ENCODE measurements around the gene ACTN1. TPM values are rescaled to one million over a fixed set of nuclear protein-coding genes. Genes with fewer than 3 reads are reported as not detected.

The ACTN1 gene
- total RNA-seq, 2 experiments from 2014 or later, result 70.6 to 72.2 TPM

- H3K9me3 Mint-ChIP-seq, result no peaks in the 10 kb centered on the region
- ChIA-PET POLR2A (no interaction called here), CTCF (interaction anchor here (1.4 kb wide), 1 partner anchor 26 kb away, joined by 4 read pairs; no protein-coding TSS in a partner anchor)
- H3K27me3 Mint-ChIP-seq, result no peaks in the 10 kb centered on the region
- H3K4me3 Mint-ChIP-seq, result no peak overlapping the region
- no peak overlapping the region for H3K27ac Mint-ChIP-seq
- DNase-seq, result no peak
- H3K4me1 Mint-ChIP-seq (ENCODE audit: low read depth), result no peaks in the 10 kb centered on the region
- intact Hi-C loops (cut with micrococcal nuclease), result no loop called here
- H3K36me3 Mint-ChIP-seq, result peaks cover 18% of the 10 kb centered on the region
These were observed 93.6 kb downstream of the ACTN1 start for GRCh38 chr14:68885226-68886108.

GRCh38 chr14:68884031-68885030 lies 94.8 kb downstream of the ACTN1 start:
- Mint-ChIP-seq H3K4me1 (ENCODE audit: low read depth) (no peaks in the 10 kb centered on the region), H3K9me3 (no peaks in the 10 kb centered on the region), H3K36me3 (peaks cover 20% of the 10 kb centered on the region), H3K27me3 (no peaks in the 10 kb centered on the region), H3K27ac (no peak overlapping the region), H3K4me3 (no peak overlapping the region)
- DNase-seq, result no peak
- ChIA-PET CTCF (interaction anchor here (1.4 to 1.6 kb wide), 2 partner anchors 9 to 27 kb away, joined by 4 read pairs; no protein-coding TSS in a partner anchor), POLR2A (no interaction called here)
- intact Hi-C loops (cut with micrococcal nuclease), result no loop called here

DNA sequence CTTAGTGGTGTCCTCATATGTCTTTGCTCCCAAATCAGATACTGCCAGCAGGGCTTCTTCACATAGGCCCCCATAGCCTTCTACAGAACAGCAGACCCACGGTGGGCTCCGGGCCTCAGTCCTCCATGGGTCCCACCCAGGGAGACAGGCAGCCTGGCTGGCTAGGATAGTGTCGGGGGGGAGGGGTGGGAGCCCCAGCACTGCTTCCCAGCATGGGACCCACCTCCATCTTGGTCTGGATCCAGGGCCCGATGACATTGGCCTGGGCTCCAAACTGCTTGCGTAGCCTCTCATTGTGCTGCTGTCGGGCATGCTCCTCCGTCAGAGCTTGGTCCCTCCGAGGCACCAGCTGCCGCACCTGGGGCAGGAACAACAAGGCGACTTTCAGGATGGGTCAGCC lies 96.9 kb downstream of the ACTN1 start:
- intact Hi-C loops (cut with micrococcal nuclease), result no loop called here
- no peak for DNase-seq
- POLR2A ChIA-PET, result no interaction called here
- no peaks in the 10 kb centered on the region for H3K27me3 Mint-ChIP-seq
- CTCF ChIA-PET, result no interaction called here
- no peak overlapping the region for H3K4me3 Mint-ChIP-seq
- H3K36me3 Mint-ChIP-seq, result peaks cover 24% of the 10 kb centered on the region
- no peak overlapping the region for H3K27ac Mint-ChIP-seq
- H3K9me3 Mint-ChIP-seq, result no peaks in the 10 kb centered on the region
- H3K4me1 Mint-ChIP-seq (ENCODE audit: low read depth), result no peaks in the 10 kb centered on the region

GRCh38 chr14:68881396-68881795 lies 97.7 kb downstream of the ACTN1 start:
- no peaks in the 10 kb centered on the region for H3K9me3 Mint-ChIP-seq

DNA sequence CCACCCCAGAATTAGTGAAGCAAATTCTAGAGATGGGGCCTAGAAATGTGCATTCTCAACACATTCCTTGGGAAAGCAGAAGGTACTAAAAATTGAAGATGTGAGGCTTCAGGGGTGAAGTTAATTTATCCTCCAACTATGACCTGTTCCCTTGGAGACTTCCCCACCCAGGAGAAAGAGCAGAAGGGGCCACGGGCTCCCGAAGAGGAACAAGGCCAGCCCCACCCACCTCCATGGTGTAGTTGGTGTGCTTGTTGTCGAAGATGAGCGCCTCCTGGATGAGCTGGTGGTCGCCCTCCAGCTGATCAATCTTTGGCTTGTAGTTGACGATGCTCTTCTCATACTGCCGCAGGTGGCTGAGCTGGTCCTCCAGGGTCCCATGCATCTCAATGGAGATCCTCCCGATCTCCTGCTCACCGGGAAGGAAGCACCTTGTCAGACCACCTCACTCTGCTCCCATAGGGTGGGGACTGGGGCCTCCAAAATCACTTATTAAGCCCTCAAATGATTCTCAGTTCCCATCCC lies 98.5 kb downstream of the ACTN1 start:
- H3K4me3 Mint-ChIP-seq, result no peak overlapping the region
- H3K27ac Mint-ChIP-seq, result no peak overlapping the region
- CTCF ChIA-PET, result no interaction called here
- H3K27me3 Mint-ChIP-seq, result no peaks in the 10 kb centered on the region
- intact Hi-C loops (cut with micrococcal nuclease), result no loop called here
- no peak for DNase-seq
- POLR2A ChIA-PET, result no interaction called here
- H3K4me1 Mint-ChIP-seq (ENCODE audit: low read depth), result no peaks in the 10 kb centered on the region
- no peaks in the 10 kb centered on the region for H3K9me3 Mint-ChIP-seq
- H3K36me3 Mint-ChIP-seq, result peaks cover 28% of the 10 kb centered on the region

More at GRCh38 chr14:68881396-68881795, 97.7 kb downstream of the ACTN1 start:
- intact Hi-C loops (cut with micrococcal nuclease), result no loop called here
- Mint-ChIP-seq H3K4me1 (ENCODE audit: low read depth) (no peaks in the 10 kb centered on the region), H3K27ac (no peak overlapping the region), H3K4me3 (no peak overlapping the region), H3K36me3 (peaks cover 28% of the 10 kb centered on the region), H3K27me3 (no peaks in the 10 kb centered on the region)
- CTCF ChIA-PET, result no interaction called here
- DNase-seq, result no peak
- POLR2A ChIA-PET, result no interaction called here

GRCh38 chr14:68879841-68880575 lies 99.1 kb downstream of the ACTN1 start:
- POLR2A ChIA-PET, result no interaction called here
- H3K4me1 Mint-ChIP-seq (ENCODE audit: low read depth), result no peaks in the 10 kb centered on the region
- no peaks in the 10 kb centered on the region for H3K27me3 Mint-ChIP-seq
- CTCF ChIA-PET, result no interaction called here
- H3K27ac Mint-ChIP-seq, result no peak overlapping the region
- H3K9me3 Mint-ChIP-seq, result no peaks in the 10 kb centered on the region
- H3K4me3 Mint-ChIP-seq, result no peak overlapping the region
- intact Hi-C loops (cut with micrococcal nuclease), result no loop called here
- DNase-seq, result no peak
- H3K36me3 Mint-ChIP-seq, result peaks cover 31% of the 10 kb centered on the region

- peaks cover 34% of the 10 kb centered on the region for H3K36me3 Mint-ChIP-seq
- intact Hi-C loops (cut with micrococcal nuclease), result no loop called here
- CTCF ChIA-PET, result no interaction called here
These were observed 99.8 kb downstream of the ACTN1 start for GRCh38 chr14:68879321-68879781.

DNA sequence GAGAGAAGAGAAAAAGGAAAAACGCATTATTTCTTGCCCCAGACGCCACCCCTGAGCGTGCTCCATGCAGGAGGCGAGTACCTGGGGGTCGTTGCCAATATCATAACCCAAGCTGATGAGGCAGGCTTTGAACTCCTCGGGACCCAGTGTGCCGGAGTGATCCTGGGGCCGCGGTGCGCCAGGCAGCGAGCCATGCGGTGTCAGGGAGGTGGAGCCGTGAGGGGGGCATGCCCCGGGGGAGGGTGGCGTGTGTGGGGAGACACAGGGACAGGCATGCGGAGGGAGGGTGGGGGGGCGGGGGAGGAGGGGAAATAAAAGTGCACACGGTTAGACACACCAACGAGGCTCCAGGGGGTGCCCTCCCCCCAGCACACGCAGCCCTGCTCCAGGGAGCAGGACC lies 100.2 kb downstream of the ACTN1 start:
- H3K27ac Mint-ChIP-seq, result no peak overlapping the region
- no peak overlapping the region for H3K4me3 Mint-ChIP-seq
- intact Hi-C loops (cut with micrococcal nuclease), result no loop called here
- H3K36me3 Mint-ChIP-seq, result peaks cover 36% of the 10 kb centered on the region
- no peaks in the 10 kb centered on the region for H3K27me3 Mint-ChIP-seq
- no peak for DNase-seq
- H3K9me3 Mint-ChIP-seq, result no peaks in the 10 kb centered on the region
- ChIA-PET CTCF (no interaction called here), POLR2A (no interaction called here)
- no peaks in the 10 kb centered on the region for H3K4me1 Mint-ChIP-seq (ENCODE audit: low read depth)

More at GRCh38 chr14:68879321-68879781, 99.8 kb downstream of the ACTN1 start:
- H3K27ac Mint-ChIP-seq, result no peak overlapping the region
- no peaks in the 10 kb centered on the region for H3K27me3 Mint-ChIP-seq
- no peak for DNase-seq
- no peak overlapping the region for H3K4me3 Mint-ChIP-seq
- no peaks in the 10 kb centered on the region for H3K4me1 Mint-ChIP-seq (ENCODE audit: low read depth)
- H3K9me3 Mint-ChIP-seq, result no peaks in the 10 kb centered on the region
- POLR2A ChIA-PET, result no interaction called here

- intact Hi-C loops (cut with micrococcal nuclease), result no loop called here
- H3K4me1 Mint-ChIP-seq (ENCODE audit: low read depth), result no peaks in the 10 kb centered on the region
- H3K4me3 Mint-ChIP-seq, result no peak overlapping the region
- no peaks in the 10 kb centered on the region for H3K9me3 Mint-ChIP-seq
- no peaks in the 10 kb centered on the region for H3K27me3 Mint-ChIP-seq
- H3K27ac Mint-ChIP-seq, result no peak overlapping the region
- CTCF ChIA-PET, result interaction anchor here (1.0 kb wide), 1 partner anchor 30 kb away, joined by 3 read pairs; no protein-coding TSS in a partner anchor
- POLR2A ChIA-PET, result no interaction called here
- H3K36me3 Mint-ChIP-seq, result peaks cover 42% of the 10 kb centered on the region
- DNase-seq, result no peak
These were observed 101.0 kb downstream of the ACTN1 start for GRCh38 chr14:68877993-68878575.

DNA sequence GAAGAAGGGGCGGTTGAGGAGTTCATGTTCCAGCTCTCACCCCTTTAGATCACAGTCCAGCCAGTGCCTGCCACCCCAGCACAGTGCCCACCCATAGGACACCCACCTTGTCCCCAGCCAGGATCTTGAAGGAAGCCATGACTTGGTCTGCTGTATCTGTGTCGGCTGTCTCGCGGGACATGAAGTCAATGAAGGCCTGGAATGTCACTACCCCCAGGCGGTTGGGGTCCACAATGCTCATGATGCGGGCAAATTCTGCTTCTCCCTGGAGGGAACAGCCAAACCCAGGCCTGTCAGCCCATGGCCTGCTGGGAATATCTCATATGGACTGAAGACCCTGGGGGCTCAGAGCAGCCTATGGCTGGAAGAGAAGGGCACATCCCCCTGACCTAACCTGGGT lies 102.1 kb downstream of the ACTN1 start:
- intact Hi-C loops (cut with micrococcal nuclease), result no loop called here
- Mint-ChIP-seq H3K36me3 (peaks cover 39% of the 10 kb centered on the region), H3K27me3 (no peaks in the 10 kb centered on the region), H3K27ac (no peak overlapping the region), H3K4me1 (ENCODE audit: low read depth) (no peaks in the 10 kb centered on the region), H3K9me3 (no peaks in the 10 kb centered on the region), H3K4me3 (no peak overlapping the region)
- CTCF ChIA-PET, result interaction anchor here (1.0 kb wide), 1 partner anchor 31 kb away, joined by 3 read pairs; no protein-coding TSS in a partner anchor
- no peak for DNase-seq
- POLR2A ChIA-PET, result no interaction called here

- ChIA-PET POLR2A (no interaction called here), CTCF (interaction anchor here (0.6 to 0.9 kb wide), 3 partner anchors 9 to 216 kb away, joined by 3 to 4 read pairs (median 3); no protein-coding TSS in a partner anchor)
- peaks cover 29% of the 10 kb centered on the region for H3K36me3 Mint-ChIP-seq
- intact Hi-C loops (cut with micrococcal nuclease), result no loop called here
- H3K27me3 Mint-ChIP-seq, result no peaks in the 10 kb centered on the region
- H3K4me1 Mint-ChIP-seq (ENCODE audit: low read depth), result no peaks in the 10 kb centered on the region
- no peak overlapping the region for H3K4me3 Mint-ChIP-seq
- H3K27ac Mint-ChIP-seq, result no peak overlapping the region
- no peaks in the 10 kb centered on the region for H3K9me3 Mint-ChIP-seq
- DNase-seq, result no peak
These were observed 104.4 kb downstream of the ACTN1 start for GRCh38 chr14:68874746-68875155.
